Loucy (cell line): ENCODE results near the gene PEX5L.

ENCODE experiments used
- EZH2phosphoT487 ChIP-seq: fragments of 200-600 bp; IDR thresholded peaks from 2 replicates; pipeline ENCODE4 v1.6.1; 2018; ENCODE audit warnings: antibody characterized with exemption, mild to moderate bottlenecking, moderate library complexity, borderline replicate concordance
- TF ChIP-seq, protein P1 (sequence below): fragments of 200-600 bp; sonication (generic); conservative IDR thresholded peaks from 2 replicates; pipeline ENCODE4 v1.5.1; 2014; ENCODE audit warnings: mild to moderate bottlenecking, antibody characterized with exemption, low read length

GRCh38 chr3:179921951-179922350, 114.8 kb downstream of the PEX5L start:
- TF ChIP-seq, protein P1, sequence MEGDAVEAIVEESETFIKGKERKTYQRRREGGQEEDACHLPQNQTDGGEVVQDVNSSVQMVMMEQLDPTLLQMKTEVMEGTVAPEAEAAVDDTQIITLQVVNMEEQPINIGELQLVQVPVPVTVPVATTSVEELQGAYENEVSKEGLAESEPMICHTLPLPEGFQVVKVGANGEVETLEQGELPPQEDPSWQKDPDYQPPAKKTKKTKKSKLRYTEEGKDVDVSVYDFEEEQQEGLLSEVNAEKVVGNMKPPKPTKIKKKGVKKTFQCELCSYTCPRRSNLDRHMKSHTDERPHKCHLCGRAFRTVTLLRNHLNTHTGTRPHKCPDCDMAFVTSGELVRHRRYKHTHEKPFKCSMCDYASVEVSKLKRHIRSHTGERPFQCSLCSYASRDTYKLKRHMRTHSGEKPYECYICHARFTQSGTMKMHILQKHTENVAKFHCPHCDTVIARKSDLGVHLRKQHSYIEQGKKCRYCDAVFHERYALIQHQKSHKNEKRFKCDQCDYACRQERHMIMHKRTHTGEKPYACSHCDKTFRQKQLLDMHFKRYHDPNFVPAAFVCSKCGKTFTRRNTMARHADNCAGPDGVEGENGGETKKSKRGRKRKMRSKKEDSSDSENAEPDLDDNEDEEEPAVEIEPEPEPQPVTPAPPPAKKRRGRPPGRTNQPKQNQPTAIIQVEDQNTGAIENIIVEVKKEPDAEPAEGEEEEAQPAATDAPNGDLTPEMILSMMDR: no peak
- no peak for TF ChIP-seq EZH2phosphoT487
